NCI-H2171 (cell line): ENCODE results near the gene SYTL1.
A peak's percentile ranks its signal among the peaks of the same experiment; 100 is the strongest.

Experiments
- DNase-seq: peaks from one replicate; lab custom pipeline; 2025; lab: John Stamatoyannopoulos, UW

The SYTL1 gene

GRCh38 chr1:27346991-27347624, 5.3 kb downstream of the SYTL1 start:
- DNase-seq, result no peak

DNA sequence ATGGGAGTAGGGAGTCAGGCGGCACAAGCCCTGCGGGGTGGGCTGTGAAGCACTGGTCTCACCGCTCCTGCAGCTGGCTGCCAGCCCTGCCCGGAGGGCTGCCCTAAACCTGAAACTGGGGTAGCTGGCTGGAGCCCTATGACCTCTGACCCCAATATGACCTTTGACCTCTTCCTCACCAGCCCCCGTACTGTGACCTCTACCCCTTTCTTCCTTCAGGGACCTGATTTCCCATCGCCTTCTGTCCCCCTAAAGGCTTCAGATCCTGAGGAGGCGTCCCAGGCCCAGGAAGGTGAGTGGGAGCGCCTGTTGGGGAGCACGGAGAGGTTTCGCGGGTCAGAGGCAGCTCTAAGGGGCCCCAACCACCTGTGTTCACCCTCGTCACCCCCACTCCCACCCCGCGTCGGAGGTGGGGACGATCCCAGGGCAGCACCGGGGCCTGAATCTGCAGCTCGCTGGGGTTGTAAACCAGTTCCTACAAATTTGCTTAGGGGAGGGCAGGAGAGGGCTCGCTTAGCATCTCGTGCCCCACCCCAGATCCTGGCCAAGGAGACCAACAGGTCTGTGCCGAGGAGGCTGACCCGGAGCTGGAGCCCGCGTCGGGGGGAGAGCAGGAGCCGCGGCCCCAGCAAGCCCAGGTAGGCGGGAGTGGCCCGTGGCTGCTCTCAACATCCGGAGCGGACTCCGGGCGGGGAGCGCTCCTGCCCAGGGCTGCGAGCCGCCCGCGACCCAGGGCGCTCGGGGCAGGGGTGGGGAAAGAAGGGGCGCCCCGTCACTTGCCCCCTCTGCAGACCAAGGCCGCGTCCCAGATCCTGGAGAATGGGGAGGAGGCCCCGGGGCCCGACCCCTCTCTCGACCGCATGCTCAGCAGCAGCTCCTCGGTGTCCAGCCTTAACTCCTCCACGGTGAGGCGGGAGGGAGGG, 7.3 kb downstream of the SYTL1 start:
- DNase-seq, result peak; percentile 23

DNA sequence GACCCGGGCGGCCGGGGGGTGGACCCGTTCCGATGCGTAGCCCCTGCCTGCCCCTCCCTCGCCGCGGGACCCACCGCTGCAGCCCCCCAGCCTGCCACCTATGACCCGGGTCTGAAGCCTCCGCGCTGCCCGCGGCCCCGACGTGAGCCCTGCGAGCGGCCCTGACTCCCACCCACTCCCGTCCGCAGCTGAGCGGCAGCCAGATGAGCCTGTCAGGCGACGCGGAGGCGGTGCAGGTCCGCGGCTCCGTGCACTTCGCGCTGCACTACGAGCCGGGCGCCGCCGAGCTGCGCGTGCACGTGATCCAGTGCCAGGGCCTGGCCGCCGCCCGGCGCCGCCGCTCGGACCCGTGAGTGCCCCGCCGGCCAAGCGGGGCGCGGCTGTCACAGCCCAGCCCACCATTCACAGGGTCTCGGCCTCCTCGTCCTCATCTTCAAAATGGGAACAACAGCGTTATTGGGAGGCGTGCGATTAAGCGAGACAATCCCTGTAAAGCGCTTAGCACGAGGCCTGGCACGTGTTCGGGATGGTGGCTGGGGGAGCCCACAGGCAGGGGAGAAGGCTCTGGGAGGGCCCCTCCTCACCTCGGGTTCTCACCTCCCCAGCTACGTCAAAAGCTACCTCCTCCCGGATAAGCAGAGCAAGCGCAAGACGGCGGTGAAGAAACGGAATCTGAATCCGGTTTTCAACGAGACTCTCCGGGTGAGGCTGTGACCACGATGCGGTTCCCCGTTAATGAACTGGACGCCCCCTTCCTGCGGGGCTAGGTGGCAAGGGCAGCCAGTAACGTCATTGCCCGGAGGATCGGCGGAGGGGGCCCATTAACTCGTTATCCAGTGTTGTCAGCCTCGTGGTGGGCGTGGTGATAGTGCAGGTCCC, 8.2 kb downstream of the SYTL1 start:
- no peak for DNase-seq

DNA sequence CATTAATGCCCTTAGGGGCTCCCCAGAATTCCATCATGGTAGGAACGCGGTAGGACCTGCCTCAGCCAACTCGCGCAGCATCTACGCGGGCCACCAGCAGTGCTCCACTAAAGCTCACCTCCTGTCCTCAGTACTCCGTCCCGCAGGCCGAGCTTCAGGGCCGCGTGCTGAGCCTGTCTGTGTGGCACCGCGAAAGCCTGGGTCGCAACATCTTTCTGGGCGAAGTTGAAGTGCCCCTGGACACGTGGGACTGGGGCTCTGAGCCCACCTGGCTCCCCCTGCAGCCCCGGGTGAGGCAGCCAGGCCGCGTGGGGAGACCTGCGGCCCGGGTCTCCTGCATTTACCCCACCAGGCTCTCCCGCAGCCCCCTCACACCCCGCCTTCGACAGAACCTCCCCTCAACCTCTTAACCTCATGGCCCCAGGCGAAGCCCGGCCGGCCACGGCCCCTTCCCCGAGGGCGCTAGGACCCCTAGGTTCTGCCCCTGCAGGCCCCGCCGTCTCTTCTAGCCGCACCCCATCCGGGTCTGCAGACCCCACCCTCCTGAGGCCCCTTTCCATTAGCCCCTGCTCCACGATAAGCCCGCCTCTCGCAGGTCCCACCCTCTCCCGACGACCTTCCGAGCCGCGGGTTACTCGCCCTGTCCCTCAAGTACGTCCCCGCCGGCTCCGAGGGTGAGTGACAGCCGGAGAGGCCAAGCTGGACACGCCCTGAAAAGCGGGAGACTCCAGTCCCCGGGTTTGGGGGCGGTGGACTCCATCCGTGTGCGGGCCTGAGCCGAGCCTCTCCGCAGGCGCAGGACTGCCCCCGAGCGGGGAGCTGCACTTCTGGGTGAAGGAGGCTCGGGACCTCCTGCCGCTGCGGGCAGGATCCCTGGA, 9.1 kb downstream of the SYTL1 start:
- no peak for DNase-seq

DNA sequence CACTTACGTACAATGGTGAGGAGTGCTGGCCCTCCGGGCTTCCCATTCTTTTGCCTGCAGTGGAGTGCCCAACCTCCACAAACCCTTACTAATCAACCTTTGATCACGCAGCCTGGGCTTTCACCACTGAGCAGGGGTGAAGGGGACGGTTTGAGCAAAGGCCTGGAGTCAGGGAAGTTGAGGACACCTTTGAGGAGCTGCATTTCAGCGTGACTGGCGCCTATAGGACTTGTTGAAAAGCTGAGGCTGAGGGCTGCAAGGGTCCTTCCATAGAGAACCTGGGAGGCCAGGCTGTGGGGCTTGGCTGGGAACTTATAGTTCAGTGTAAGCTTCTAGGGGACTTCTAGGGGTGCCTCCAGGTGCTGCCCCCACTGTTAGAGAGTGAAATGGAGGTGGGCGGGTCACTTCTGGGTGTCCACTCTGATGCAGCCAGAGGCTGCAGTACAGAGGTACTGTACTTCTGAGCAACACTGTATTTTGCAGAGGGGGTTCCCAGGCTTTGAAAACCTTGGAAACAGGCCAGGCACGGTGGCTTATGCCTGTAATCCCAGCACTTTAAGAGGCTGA, 9.8 kb downstream of the SYTL1 start:
- DNase-seq, result no peak

GRCh38 chr1:27353166-27353565, 11.3 kb downstream of the SYTL1 start:
- DNase-seq, result no peak

- no peak for DNase-seq
These were observed 11.8 kb downstream of the SYTL1 start for GRCh38 chr1:27353629-27354028.

GRCh38 chr1:27355683-27356082, 13.9 kb downstream of the SYTL1 start:
- DNase-seq, result no peak

DNA sequence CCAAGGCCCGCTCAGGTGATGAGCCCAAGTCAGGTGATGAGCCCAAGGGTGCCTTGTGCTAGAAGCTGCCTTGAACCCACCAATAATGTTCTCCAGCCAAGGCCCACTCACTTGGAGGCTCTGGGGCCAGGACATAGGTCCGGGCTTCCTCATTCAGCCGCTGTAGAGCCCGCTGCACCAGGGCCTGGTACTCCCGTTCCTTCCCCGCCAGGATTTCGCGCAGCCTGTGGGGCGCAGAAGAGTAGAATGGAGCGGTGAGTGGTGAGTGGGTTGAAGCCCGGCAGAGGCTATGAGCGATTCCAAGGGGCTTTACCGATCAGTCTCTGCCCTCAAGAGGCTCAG, 14.4 kb downstream of the SYTL1 start:
- DNase-seq, result no peak

GRCh38 chr1:27356619-27357280, 14.9 kb downstream of the SYTL1 start:
- DNase-seq, result no peak

- DNase-seq, result peak; percentile 39
These were observed 15.6 kb downstream of the SYTL1 start for GRCh38 chr1:27357281-27358037.

DNA sequence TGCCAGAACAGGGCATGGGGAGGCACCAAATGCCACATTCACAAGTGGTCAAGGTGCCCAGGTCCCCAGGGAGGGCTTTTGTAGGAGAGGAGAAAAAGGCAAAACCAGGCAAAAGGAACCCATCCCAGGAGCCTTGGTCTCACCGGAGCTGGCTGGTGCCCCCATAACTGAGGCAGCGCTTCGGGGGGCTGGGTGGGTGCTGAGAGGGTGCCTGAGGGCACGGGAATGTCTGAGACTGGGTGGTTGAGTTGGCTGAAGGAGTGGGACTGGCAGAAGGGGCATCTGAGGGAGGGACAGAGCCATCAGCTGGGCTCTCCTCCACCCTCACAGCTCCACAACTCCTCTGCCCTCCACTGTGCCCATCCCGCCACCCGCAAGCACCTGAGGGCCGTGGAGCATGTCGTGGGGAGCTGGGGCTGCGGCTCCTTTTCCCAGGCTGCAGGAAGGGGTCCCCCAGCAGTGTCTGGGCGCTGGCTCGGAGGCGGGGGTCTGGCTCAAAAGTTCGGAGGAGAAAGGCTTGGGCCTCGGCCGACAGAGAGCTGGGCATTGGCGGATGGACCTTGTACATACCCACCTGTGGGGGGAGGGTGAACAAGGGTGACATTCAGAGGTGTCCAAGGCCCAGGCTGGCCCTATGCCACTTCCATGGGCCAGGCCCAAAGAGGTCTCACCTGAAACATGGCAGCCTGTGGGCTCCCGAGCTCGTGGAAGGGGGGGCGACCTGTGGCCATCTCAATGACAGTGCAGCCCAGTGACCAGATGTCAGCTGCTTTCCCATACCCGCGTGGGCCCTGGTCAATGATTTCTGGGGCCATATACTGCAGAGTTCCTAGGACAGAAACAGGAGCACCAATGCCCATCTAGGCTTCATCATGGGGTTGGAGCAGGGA, 16.5 kb downstream of the SYTL1 start:
- DNase-seq, result no peak

DNA sequence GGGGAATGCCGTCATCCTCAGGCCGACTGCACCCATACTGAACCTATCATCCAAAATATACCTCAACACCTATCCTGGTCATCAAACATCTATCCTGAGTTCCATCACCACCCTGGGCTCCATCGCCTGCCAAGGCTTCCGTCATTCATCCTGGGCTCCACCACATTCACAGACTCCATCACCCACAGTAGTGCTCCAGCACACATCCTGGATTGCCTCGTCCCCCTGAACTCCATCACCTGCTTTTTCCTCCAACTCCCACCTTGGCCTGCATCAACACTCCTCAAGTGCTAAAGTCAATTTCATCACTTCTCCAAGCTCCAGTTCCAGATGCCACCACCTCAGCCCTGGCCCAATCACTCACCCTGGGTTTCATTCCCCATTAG, 17.1 kb downstream of the SYTL1 start:
- DNase-seq, result no peak

DNA sequence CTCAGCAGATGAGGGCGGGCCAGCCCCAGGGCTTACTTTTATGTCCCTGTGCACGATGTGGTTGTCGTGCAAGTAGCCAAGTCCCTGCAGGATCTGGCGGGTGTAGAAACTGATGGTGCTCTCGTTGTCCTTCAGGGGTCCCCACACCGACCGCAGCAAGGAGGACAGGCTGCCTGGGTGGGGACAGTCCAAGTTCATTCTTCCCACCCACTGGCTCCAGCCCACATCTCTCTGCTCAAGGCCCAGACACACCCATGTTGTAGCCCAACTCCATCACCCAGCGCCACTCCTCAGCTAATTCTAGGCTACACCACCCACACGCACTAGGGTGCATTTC, 18.0 kb downstream of the SYTL1 start:
- no peak for DNase-seq

GRCh38 chr1:27360159-27361043, 18.6 kb downstream of the SYTL1 start:
- no peak for DNase-seq

- no peak for DNase-seq
These were observed 19.2 kb downstream of the SYTL1 start for GRCh38 chr1:27361044-27361402.

DNA sequence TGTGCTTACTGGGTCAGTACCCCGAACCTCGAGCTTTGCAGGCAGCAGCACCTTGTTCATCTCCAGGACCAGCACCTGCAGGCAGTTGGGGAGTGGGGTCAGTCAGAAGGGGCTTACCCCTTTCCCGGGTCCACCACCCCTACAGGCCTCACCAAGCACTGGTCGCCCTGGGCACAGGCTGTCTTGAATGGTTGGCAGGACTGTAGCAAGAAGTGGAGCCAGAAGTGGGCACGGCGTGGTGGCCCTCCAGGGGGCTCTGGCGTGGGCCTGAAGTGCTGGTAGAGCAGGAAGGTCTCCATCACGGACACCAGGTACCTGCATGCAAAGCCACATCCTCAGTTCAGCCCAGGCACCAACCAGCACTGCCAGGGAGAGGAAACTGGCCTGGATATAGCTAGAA, 19.7 kb downstream of the SYTL1 start:
- DNase-seq, result no peak
